GM12878 (cell line): ENCODE data around the gene ATP8A1. TPM values are rescaled to one million over a fixed set of nuclear protein-coding genes. Genes with fewer than 3 reads are reported as not detected.

Source experiments
- ATAC-seq: fragments of 200-7000 bp; cut with Tn5 transposase; 3 replicates; pipeline ENCODE4 v1.9.1; 2020; ENCODE audit warnings: mild to moderate bottlenecking, moderate library complexity
- BruUV-seq: library from RNA; stranded (reverse); fragments of 400-500 nt; replicated peaks from 2 replicates; lab custom pipeline; 2021; lab: Mats Ljungman, UMichigan
- CTCF ChIA-PET: fragments of 300-600 bp; sonication (Branson Sonifier 250); formaldehyde crosslinking; extraction: SDS; loops from one replicate; lab custom pipeline; 2021; ENCODE audit warnings: inconsistent platforms; lab: Yijun Ruan, JAX
- POLR2A ChIA-PET: fragments of 350-600 bp; formaldehyde crosslinking; extraction: SDS; loops from one replicate; lab custom pipeline; 2021; ENCODE audit warnings: inconsistent platforms; lab: Charles Lee
- RAD21 ChIA-PET: fragments of 300-600 bp; sonication (Branson Sonifier 250); formaldehyde crosslinking; loops from one replicate; lab custom pipeline; 2023; ENCODE audit warnings: antibody characterized with exemption; ENCODE audit not compliant: unreplicated experiment; lab: Charles Lee
- SMC1A ChIA-PET: fragments of 300-600 bp; sonication (Branson Sonifier 250); formaldehyde crosslinking; loops from one replicate; lab custom pipeline; 2023; ENCODE audit not compliant: unreplicated experiment, uncharacterized antibody; lab: Charles Lee
- DNase-seq: peaks from one replicate; pipeline ENCODE4 v3.0.0-alpha.2; 2011; ENCODE audit warnings: low read depth, low spot score
- FAIRE-seq: peaks from 3 replicates; lab custom pipeline; 2011; peaks lifted over from hg19 to GRCh38; lab: Jason Lieb, UNC
- H2AFZ ChIP-seq: 2 replicates; pipeline ENCODE4 v1.6.0; 2011; ENCODE audit warnings: low read depth, low read length, control low read depth; ENCODE audit not compliant: control insufficient read depth
- H3K27ac ChIP-seq: 2 replicates; pipeline ENCODE4 v1.5.1; 2011; ENCODE audit warnings: control low read depth; ENCODE audit not compliant: control insufficient read depth, insufficient read depth
- H3K27me3 ChIP-seq, 2 experiments: replicated peaks in 1 of 2; 2 replicates each; pipeline versions ENCODE4 v1.6.0 to v1.6.1; 2011; ENCODE audit warnings: low read length in 1 of 2; ENCODE audit not compliant: control insufficient read depth in 2 of 2, insufficient read depth in 2 of 2
- H3K36me3 ChIP-seq, 2 experiments: 2 replicates each; pipeline ENCODE4 v1.5.1; 2011; ENCODE audit warnings: low read length in 1 of 2; ENCODE audit not compliant: control insufficient read depth in 2 of 2, insufficient read depth in 2 of 2
- H3K4me1 ChIP-seq: 2 replicates; pipeline ENCODE4 v1.6.1; 2011; ENCODE audit warnings: mild to moderate bottlenecking, low read length, moderate library complexity, mixed read lengths; ENCODE audit not compliant: control insufficient read depth, insufficient read depth
- H3K4me2 ChIP-seq: 2 replicates; pipeline ENCODE4 v1.6.0; 2011; ENCODE audit warnings: control low read depth; ENCODE audit not compliant: control insufficient read depth, insufficient read depth
- H3K4me3 ChIP-seq: fragments of 200-600 bp; sonication (generic); 2 replicates; pipeline ENCODE4 v1.5.1; 2016
- H3K79me2 ChIP-seq: 2 replicates; pipeline ENCODE4 v1.6.0; 2011; ENCODE audit warnings: low read length; ENCODE audit not compliant: control insufficient read depth, insufficient read depth
- H3K9ac ChIP-seq: 2 replicates; pipeline ENCODE4 v1.8.0; 2011; ENCODE audit warnings: low read length, control low read depth, mixed read lengths; ENCODE audit not compliant: control insufficient read depth, insufficient read depth
- H3K9me3 ChIP-seq: replicated peaks from 3 replicates; pipeline ENCODE4 v1.5.1; 2011; ENCODE audit warnings: mild to moderate bottlenecking, low read length; ENCODE audit not compliant: control insufficient read depth, insufficient read depth
- H4K20me1 ChIP-seq: 2 replicates; pipeline ENCODE4 v1.6.0; 2011; ENCODE audit not compliant: control insufficient read depth, insufficient read depth
- EED ChIP-seq: sonication (generic); IDR thresholded peaks from 2 replicates; pipeline ENCODE4 v1.6.1; 2016; ENCODE audit warnings: antibody characterized with exemption, low read depth
- IRF5 ChIP-seq: fragments of 450-650 bp; IDR thresholded peaks from 2 replicates; pipeline ENCODE4 v1.6.1; 2017; ENCODE audit warnings: borderline replicate concordance
- RELA ChIP-seq: fragments of 450-650 bp; IDR thresholded peaks from 2 replicates; pipeline ENCODE4 v1.8.0; 2014; ENCODE audit warnings: borderline replicate concordance; ENCODE audit not compliant: partially characterized antibody
- RELB ChIP-seq: fragments of 450-650 bp; IDR thresholded peaks from 2 replicates; pipeline ENCODE4 v1.6.1; 2017; ENCODE audit warnings: low read depth, mild to moderate bottlenecking, moderate library complexity
- TCF7 ChIP-seq: IDR thresholded peaks from 2 replicates; pipeline ENCODE4 v1.6.1; 2014; ENCODE audit warnings: antibody characterized with exemption, borderline replicate concordance
- ZNF274 ChIP-seq: IDR thresholded peaks from one replicate; pipeline ENCODE4 v1.8.0; 2011; ENCODE audit not compliant: insufficient read length, insufficient read depth
- ZNF622 ChIP-seq: fragments of 450-650 bp; IDR thresholded peaks from 2 replicates; pipeline ENCODE4 v1.6.1; 2017; ENCODE audit warnings: mild to moderate bottlenecking, inconsistent platforms
- WGBS: methylation state at CpG from one replicate; pipeline ENCODE4 v1.1.6; 2016; ENCODE audit warnings: low lambda C conversion rate; ENCODE audit not compliant: insufficient replicate concordance, insufficient coverage; ENCODE audit errors: missing lambda C conversion rate; 5-methylcytosine and 5-hydroxymethylcytosine counted together
- in situ Hi-C: fragments of 300-500 bp; cut with MboI; formaldehyde crosslinking; loops from 9 replicates; pipeline ENCODE4 v1.14.3; 2018; ENCODE audit warnings: mixed read lengths
- intact Hi-C: fragments of 100-400 bp; cut with micrococcal nuclease; formaldehyde crosslinking; loops from one replicate; pipeline ENCODE4 v1.14.2; 2022; ENCODE audit not compliant: unreplicated experiment
- polyA plus RNA-seq, 11 experiments: library from polyadenylated mRNA; depleted of rRNA in 4 of 11; unstranded in 6 of 11; stranded (reverse) in 5 of 11; fragments of >200 nt; fragmentation: Nextera tagmentation in 4 of 11; fragmentation: Illumina TruSeq in 1 of 11; extraction: Ambion mirVana in 4 of 11; extraction: Trizol in 1 of 11; gene quantifications; 1 replicate in 1 of 11; 2 replicates in 10 of 11; pipeline versions ENCODE4 v1.2.1 to v1.2.3, GENCODE V29; 2011 to 2016; ENCODE audit warnings: inconsistent platforms in 2 of 11, missing spikeins in 2 of 11, low read depth in 1 of 11
- total RNA-seq, 4 experiments: library from RNA; depleted of rRNA in 3 of 4; stranded (reverse); fragments of >200 nt in 3 of 4; fragmentation: Illumina TruSeq in 1 of 4; extraction: Trizol in 1 of 4; gene quantifications; 2 replicates each; pipeline versions ENCODE4 v1.2.1 to v1.2.3, GENCODE V29; 2013 to 2021
- TF ChIP-seq, protein P1 (sequence below): IDR thresholded peaks from 2 replicates; pipeline ENCODE4 v1.6.1; 2011; ENCODE audit warnings: borderline replicate concordance, low read depth, mild to moderate bottlenecking, moderate library complexity, mixed read lengths, low read length; ENCODE audit not compliant: insufficient read depth; ENCODE audit errors: extremely low read length

ATP8A1 gene
- total and polyA plus RNA-seq, 10 of the 15 experiments (the other 5 are each of a cell fraction or from before 2014, with no cell fraction given) = 9.0 to 116 (median 37.3) TPM

GRCh38 chr4:42561031-42561430, 95.9 kb downstream of the ATP8A1 start:
- SMC1A ChIA-PET = interaction anchor here (0.9 to 3.7 kb wide), 3 partner anchors 8 to 285 kb away, joined by 3 to 15 read pairs (median 3); no protein-coding TSS in a partner anchor
- no peak for DNase-seq
- TF ChIP-seq ZNF622 (no peak), ZNF274 (no peak), RELB (no peak), TCF7 (no peak), RELA (no peak), IRF5 (no peak), EED (no peak)
- TF ChIP-seq, protein P1, sequence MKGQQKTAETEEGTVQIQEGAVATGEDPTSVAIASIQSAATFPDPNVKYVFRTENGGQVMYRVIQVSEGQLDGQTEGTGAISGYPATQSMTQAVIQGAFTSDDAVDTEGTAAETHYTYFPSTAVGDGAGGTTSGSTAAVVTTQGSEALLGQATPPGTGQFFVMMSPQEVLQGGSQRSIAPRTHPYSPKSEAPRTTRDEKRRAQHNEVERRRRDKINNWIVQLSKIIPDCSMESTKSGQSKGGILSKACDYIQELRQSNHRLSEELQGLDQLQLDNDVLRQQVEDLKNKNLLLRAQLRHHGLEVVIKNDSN = no peak
- Histone ChIP-seq H3K9me3 (no peaks in the 10 kb centered on the region), H3K36me3 (peaks cover 2 to 18% of the 10 kb centered on the region in 2 experiments; a peak in 3 of 4 replicates), H3K27me3 (no peaks in the 10 kb centered on the region), H4K20me1 (no peaks in the 10 kb centered on the region), H3K27ac (no peak overlapping the region), H3K4me3 (no peak overlapping the region), H2AFZ (no peak overlapping the region), H3K4me2 (no peak overlapping the region), H3K4me1 (no peaks in the 10 kb centered on the region), H3K9ac (no peak overlapping the region), H3K79me2 (no peaks in the 10 kb centered on the region)
- RAD21 ChIA-PET = no interaction called here
- in situ Hi-C loops = loop anchor here (5.0 kb wide), 1 partner anchor 311 kb away; no protein-coding TSS in a partner anchor
- no peak for FAIRE-seq
- intact Hi-C loops = no loop called here
- POLR2A ChIA-PET = no interaction called here
- BruUV-seq = no TSS peak
- WGBS = 93% methylated on average over 11 of the region's 11 CpGs
- no peak; the same call in 2 of the 3 replicates for ATAC-seq
- CTCF ChIA-PET = interaction anchor here (1.2 to 1.7 kb wide), 3 partner anchors 8 to 154 kb away, joined by 3 to 5 read pairs (median 4); no protein-coding TSS in a partner anchor
